ENCODE data around the gene PHF11. TPM values are rescaled to one million over a fixed set of nuclear protein-coding genes. Genes with fewer than 3 reads are reported as not detected.

PHF11 gene
- total and polyA plus RNA-seq, 2 experiments from 2014 or later, result 7.4 to 13.5 TPM

GRCh38 chr13:49524740-49525501 is 29.2 kb downstream of the PHF11 start (continued):
- TF ChIP-seq, protein P1, sequence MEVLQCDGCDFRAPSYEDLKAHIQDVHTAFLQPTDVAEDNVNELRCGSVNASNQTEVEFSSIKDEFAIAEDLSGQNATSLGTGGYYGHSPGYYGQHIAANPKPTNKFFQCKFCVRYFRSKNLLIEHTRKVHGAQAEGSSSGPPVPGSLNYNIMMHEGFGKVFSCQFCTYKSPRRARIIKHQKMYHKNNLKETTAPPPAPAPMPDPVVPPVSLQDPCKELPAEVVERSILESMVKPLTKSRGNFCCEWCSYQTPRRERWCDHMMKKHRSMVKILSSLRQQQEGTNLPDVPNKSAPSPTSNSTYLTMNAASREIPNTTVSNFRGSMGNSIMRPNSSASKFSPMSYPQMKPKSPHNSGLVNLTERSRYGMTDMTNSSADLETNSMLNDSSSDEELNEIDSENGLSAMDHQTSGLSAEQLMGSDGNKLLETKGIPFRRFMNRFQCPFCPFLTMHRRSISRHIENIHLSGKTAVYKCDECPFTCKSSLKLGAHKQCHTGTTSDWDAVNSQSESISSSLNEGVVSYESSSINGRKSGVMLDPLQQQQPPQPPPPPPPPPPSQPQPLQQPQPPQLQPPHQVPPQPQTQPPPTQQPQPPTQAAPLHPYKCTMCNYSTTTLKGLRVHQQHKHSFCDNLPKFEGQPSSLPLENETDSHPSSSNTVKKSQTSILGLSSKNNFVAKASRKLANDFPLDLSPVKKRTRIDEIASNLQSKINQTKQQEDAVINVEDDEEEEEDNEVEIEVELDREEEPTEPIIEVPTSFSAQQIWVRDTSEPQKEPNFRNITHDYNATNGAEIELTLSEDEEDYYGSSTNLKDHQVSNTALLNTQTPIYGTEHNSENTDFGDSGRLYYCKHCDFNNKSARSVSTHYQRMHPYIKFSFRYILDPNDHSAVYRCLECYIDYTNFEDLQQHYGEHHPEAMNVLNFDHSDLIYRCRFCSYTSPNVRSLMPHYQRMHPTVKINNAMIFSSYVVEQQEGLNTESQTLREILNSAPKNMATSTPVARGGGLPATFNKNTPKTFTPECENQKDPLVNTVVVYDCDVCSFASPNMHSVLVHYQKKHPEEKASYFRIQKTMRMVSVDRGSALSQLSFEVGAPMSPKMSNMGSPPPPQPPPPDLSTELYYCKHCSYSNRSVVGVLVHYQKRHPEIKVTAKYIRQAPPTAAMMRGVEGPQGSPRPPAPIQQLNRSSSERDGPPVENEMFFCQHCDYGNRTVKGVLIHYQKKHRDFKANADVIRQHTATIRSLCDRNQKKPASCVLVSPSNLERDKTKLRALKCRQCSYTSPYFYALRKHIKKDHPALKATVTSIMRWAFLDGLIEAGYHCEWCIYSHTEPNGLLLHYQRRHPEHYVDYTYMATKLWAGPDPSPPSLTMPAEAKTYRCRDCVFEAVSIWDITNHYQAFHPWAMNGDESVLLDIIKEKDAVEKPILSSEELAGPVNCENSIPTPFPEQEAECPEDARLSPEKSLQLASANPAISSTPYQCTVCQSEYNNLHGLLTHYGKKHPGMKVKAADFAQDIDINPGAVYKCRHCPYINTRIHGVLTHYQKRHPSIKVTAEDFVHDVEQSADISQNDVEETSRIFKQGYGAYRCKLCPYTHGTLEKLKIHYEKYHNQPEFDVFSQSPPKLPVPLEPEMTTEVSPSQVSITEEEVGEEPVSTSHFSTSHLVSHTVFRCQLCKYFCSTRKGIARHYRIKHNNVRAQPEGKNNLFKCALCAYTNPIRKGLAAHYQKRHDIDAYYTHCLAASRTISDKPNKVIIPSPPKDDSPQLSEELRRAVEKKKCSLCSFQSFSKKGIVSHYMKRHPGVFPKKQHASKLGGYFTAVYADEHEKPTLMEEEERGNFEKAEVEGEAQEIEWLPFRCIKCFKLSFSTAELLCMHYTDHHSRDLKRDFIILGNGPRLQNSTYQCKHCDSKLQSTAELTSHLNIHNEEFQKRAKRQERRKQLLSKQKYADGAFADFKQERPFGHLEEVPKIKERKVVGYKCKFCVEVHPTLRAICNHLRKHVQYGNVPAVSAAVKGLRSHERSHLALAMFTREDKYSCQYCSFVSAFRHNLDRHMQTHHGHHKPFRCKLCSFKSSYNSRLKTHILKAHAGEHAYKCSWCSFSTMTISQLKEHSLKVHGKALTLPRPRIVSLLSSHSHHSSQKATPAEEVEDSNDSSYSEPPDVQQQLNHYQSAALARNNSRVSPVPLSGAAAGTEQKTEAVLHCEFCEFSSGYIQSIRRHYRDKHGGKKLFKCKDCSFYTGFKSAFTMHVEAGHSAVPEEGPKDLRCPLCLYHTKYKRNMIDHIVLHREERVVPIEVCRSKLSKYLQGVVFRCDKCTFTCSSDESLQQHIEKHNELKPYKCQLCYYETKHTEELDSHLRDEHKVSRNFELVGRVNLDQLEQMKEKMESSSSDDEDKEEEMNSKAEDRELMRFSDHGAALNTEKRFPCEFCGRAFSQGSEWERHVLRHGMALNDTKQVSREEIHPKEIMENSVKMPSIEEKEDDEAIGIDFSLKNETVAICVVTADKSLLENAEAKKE (CRISPR knock-in tag; IDR thresholded peaks at IDR 0.05), result no peak
- TF ChIP-seq CTCF (conservative IDR thresholded peaks at IDR 0.05; ENCODE audit: low read depth in 2 of 2) (no peak), EZH2 (IDR thresholded peaks at IDR 0.05; ENCODE audit: low read depth, unreplicated experiment) (no peak), CREB1 (CRISPR knock-in tag; IDR thresholded peaks at IDR 0.05; ENCODE audit: low read depth) (no peak), STAT1 (IDR thresholded peaks at IDR 0.05; ENCODE audit: unreplicated experiment) (no peak), ZNF114 (CRISPR knock-in tag; IDR thresholded peaks at IDR 0.05) (no peak), NANOG (IDR thresholded peaks at IDR 0.05; ENCODE audit: borderline replicate concordance) (no peak)
- TF ChIP-seq, protein P2, sequence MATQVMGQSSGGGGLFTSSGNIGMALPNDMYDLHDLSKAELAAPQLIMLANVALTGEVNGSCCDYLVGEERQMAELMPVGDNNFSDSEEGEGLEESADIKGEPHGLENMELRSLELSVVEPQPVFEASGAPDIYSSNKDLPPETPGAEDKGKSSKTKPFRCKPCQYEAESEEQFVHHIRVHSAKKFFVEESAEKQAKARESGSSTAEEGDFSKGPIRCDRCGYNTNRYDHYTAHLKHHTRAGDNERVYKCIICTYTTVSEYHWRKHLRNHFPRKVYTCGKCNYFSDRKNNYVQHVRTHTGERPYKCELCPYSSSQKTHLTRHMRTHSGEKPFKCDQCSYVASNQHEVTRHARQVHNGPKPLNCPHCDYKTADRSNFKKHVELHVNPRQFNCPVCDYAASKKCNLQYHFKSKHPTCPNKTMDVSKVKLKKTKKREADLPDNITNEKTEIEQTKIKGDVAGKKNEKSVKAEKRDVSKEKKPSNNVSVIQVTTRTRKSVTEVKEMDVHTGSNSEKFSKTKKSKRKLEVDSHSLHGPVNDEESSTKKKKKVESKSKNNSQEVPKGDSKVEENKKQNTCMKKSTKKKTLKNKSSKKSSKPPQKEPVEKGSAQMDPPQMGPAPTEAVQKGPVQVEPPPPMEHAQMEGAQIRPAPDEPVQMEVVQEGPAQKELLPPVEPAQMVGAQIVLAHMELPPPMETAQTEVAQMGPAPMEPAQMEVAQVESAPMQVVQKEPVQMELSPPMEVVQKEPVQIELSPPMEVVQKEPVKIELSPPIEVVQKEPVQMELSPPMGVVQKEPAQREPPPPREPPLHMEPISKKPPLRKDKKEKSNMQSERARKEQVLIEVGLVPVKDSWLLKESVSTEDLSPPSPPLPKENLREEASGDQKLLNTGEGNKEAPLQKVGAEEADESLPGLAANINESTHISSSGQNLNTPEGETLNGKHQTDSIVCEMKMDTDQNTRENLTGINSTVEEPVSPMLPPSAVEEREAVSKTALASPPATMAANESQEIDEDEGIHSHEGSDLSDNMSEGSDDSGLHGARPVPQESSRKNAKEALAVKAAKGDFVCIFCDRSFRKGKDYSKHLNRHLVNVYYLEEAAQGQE (IDR thresholded peaks at IDR 0.05; ENCODE audit: unreplicated experiment), result no peak

Data from GM23338 (cell line).